ENCODE measurements around the gene C1orf56.

C1orf56 gene

GRCh38 chr1:151032164-151032563 lies 15.4 kb upstream of the C1orf56 start:
- no peak for DNase-seq

- DNase-seq, result no peak
Observed at GRCh38 chr1:151035167-151035566, 12.4 kb upstream of the C1orf56 start.

- no peak for DNase-seq
Observed at GRCh38 chr1:151036356-151036755, 11.2 kb upstream of the C1orf56 start, which contains the start of gene BNIPL. BNIPL (plus strand) TSS chr1:151036586; CDS start chr1:151036726, 140 bp downstream.

- no peak for DNase-seq
Observed at GRCh38 chr1:151037032-151037431, 10.5 kb upstream of the C1orf56 start.

GRCh38 chr1:151039521-151039920 lies 8.0 kb upstream of the C1orf56 start:
- no peak for DNase-seq

- no peak for DNase-seq
Observed at GRCh38 chr1:151043163-151043562, 4.4 kb upstream of the C1orf56 start.

GRCh38 chr1:151047925-151048644 lies 534 bp downstream of the C1orf56 start:
- DNase-seq, result peak; percentile 67

GRCh38 chr1:151048645-151049032 lies 1.1 kb downstream of the C1orf56 start:
- DNase-seq, result no peak

- no peak for DNase-seq
Observed at GRCh38 chr1:151049458-151049857, 1.9 kb downstream of the C1orf56 start.

GRCh38 chr1:151050051-151050688 lies 2.6 kb downstream of the C1orf56 start:
- DNase-seq, result no peak

GRCh38 chr1:151051356-151052009 lies 3.9 kb downstream of the C1orf56 start:
- no peak for DNase-seq

- DNase-seq, result no peak
Observed at GRCh38 chr1:151054971-151055547, 7.5 kb downstream of the C1orf56 start.

- DNase-seq, result no peak
Observed at GRCh38 chr1:151055581-151055980, 8.0 kb downstream of the C1orf56 start.

GRCh38 chr1:151056149-151056548 lies 8.6 kb downstream of the C1orf56 start:
- DNase-seq, result no peak

GRCh38 chr1:151058692-151059091 lies 11.1 kb downstream of the C1orf56 start:
- no peak for DNase-seq

- DNase-seq, result peak; percentile 85
Observed at GRCh38 chr1:151059109-151060006, 11.8 kb downstream of the C1orf56 start, which contains the start of gene CDC42SE1. CDC42SE1 (minus strand) TSS chr1:151059622; CDS start chr1:151055730, 3,892 bp downstream.

GRCh38 chr1:151060007-151060656 lies 12.6 kb downstream of the C1orf56 start, which contains the start of gene MLLT11:
MLLT11 (plus strand) TSS chr1:151060397; CDS start chr1:151067225, 6,828 bp downstream.
- peak; percentile 85 for DNase-seq

GRCh38 chr1:151060657-151061421 lies 13.3 kb downstream of the C1orf56 start:
- peak; percentile 39 for DNase-seq

GRCh38 chr1:151061704-151062103 lies 14.2 kb downstream of the C1orf56 start:
- DNase-seq, result no peak

GRCh38 chr1:151062741-151063371 lies 15.3 kb downstream of the C1orf56 start:
- peak; percentile 89 for DNase-seq

Measured in fibroblast of skin of right biceps (primary cell).